DMS114 treated with DMSO at 0.1 percent for 48 hours (cell line): ENCODE measurements around the gene NRG2.

ENCODE experiments used
- DNase-seq: peaks from one replicate; lab custom pipeline; 2025; ENCODE audit not compliant: unreplicated experiment; lab: John Stamatoyannopoulos, UW

Gene NRG2

DNA sequence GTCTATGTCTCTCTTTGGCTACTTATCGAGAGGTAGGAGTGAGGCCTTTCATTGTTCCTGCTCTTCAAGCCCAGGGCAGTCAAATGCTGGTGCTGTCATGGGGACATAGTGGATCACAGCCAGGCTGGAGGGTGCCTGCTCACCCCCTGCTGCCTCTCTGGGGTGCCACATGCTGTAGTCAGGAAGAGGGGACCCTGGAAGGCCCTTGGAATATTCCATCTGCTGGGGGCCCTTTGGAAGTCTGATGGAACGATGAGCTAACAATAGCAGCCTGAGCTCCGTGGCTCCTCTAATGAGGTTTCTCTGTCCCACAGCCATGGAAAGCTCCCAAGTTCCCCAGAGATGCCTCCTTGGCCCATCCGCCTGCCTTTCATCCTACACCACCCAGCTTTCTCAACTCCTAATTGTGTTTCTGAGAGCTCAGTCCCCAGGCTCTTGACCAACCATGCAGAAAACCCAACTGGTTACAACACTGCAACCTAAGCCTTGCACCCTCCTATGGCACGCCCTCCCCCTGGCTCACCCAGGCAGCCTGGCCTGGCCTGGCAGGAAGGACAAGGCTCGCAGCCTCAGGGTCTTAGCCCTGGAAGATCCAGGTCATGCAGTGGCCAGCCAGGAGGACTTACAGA is 91.7 kb downstream of the NRG2 start:
- DNase-seq: no peak

DNA sequence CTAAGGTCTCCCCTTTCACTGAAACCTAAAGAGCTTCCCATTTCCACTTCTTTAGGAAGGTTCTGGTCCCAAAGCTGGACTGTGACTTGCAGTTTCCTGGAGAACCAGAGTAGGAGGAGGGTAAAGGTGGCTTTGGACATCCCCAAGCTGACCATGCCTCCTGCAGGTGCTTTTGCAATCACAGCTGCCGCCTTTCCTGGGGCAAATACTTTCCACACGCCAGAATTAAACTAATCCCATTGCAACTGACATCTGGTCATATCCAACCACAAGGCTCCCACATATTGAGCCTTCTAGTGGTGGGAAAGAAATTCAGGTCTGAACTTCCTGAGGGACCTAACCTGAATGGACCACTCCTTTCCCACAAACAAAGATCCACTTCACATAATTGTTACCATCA is 92.7 kb downstream of the NRG2 start:
- no peak for DNase-seq

DNA sequence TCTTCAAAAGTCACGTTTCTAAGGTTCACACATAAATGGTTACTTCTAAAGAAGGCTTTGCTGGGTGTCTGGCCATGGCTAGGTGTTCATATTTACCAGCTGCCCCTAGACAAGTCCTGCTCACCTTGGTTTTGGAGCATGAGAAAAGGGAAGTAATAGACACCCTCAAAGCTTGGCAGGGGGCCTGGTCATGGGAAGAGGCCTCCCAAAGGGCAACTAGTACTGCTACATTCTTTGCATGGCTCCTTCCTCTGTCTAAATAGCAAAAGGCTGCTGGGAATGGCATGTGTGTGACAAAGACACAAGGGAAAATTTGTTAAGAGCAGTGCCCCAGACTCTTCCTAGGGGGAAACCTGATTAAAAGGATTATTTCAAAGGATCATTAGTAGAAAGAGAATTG is 93.4 kb downstream of the NRG2 start:
- DNase-seq: no peak

DNA sequence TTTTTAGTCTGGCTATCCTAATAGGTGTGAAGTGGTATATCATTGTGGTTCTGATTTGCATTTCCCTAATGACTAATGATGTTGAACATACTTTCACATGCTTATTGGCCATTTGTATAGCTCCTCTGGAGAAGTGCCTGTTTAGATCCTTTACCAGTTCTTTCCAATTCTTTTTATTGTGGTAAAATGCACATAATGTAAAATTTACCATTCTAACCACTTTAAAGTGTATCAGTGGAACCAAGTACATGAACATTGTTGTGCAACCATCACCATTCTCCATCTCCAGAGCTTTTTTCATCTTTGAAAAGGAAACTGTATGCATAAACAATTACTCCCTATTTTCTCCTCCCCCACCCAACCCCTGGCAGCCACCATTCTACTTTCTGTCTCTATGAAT is 95.4 kb downstream of the NRG2 start:
- DNase-seq: no peak

DNA sequence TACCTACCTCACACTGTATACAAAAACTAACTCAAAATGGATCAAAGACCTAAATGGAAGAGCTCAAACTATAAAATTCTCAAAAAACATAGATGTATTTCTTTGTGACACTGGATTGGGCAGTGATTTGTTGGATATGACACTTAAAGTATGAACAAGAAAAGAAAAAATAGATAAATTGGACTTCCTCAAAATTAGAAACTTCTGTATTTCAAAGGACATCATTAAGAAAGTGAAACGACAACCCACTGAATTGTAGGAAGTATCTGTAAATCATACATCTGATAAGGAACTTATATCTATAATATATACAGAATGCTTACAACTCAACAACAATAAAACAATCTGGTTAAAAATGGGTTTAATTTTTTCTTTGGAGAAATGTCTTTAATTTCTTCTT is 96.7 kb downstream of the NRG2 start:
- DNase-seq: no peak

GRCh38 chr5:139946006-139946405 is 97.1 kb downstream of the NRG2 start:
- no peak for DNase-seq

- DNase-seq: no peak
These were observed 100.9 kb downstream of the NRG2 start for GRCh38 chr5:139942243-139942642.

- DNase-seq: no peak
These were observed 112.7 kb downstream of the NRG2 start for GRCh38 chr5:139930406-139930805.

DNA sequence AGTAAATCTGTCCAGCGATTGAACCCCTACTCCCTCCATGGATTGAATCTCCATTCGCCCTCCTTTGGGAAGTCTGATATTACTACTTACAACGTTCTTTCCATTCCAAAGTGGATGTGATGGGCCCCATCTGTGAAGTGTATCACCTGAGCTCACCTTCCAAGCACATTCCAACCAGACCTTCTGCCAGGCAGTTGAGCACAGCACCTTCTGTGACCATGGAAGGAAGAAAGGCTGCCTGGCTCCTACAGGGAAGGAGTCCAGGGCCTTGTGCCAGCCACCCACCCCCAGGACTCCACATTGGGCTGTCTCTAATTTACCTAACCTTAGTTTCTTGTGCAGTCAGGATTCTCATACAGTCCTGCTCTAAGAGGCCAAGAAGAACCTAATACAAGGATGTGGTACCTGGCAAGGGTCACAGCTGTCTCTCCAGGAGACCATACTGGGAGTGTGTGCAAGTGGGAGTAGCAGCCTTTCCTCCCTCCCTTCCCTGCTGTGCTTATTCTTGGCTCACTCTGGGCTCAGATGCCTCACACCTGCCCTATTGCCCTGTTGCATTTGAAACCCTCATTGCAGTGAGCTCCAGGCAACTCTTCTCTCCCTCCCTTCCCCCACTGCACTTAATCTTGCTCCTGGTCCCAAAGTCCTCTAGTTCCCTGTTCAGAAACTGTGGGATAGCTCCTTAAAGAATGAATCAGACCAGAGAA is 116.1 kb downstream of the NRG2 start:
- no peak for DNase-seq

DNA sequence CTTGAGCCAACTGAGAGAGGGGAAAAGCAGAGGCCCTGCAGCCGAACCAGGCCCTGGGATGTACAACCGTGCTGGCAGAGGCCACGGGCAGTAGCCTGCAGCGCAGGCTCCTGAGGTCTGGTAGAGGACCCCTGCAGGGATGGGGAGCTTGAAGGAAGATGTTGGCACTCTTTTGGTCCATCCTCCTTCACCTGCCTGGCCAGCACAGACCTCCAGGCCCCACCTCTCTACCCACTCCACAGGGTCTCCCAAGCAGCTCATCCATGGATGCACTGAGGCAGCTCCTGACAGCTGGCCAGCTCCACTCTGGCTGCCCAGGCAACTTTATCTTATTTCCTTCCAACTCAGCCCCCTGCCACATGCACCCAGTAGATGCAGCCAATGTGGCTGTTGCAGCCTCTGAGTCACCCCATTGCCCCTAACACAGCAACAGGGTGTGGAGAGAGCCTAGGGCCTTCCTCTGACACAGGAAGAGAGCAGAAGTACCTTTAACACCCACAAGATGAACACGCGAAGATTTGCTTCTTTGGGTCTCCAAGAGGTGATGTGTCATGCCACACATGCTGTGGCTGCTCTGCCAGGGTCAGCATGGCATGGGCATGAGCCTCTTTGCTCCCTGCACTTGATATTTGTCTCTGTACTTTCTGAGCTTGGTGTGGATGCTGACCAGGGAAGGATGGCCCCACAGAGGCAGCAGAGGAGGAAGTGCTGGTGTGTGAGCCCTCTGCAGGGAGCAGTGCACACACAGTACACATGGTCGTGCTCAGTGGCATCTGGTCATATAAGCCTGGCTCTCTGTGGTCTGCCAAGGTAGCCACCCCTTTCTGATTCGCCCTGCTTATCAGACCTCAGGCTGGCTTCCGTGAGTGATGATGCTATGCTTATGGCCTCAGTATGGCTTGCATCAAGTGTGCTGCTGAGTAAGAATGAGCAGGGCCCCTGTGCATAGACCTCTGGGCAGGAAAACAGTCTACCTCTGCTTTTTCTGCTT is 117.2 kb downstream of the NRG2 start:
- DNase-seq: no peak

DNA sequence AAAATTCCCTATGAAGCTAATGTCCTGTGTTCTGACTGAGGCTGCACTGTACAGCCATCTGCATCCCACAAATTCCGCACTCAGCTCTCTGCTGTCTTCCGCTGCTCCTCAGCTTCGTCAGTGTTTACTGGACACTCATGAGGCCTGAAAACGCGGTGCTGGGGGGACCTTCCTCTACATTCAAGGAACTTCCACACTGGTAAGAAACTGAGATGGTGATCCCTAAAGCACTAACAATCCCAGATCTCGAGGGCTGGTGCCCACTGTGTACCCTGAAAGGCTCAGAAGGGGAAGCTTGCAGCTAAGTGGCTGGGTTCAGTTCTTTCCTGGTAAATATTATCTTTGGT is 117.9 kb downstream of the NRG2 start:
- DNase-seq: no peak

- DNase-seq: no peak
These were observed 118.5 kb downstream of the NRG2 start for GRCh38 chr5:139924294-139925215.

DNA sequence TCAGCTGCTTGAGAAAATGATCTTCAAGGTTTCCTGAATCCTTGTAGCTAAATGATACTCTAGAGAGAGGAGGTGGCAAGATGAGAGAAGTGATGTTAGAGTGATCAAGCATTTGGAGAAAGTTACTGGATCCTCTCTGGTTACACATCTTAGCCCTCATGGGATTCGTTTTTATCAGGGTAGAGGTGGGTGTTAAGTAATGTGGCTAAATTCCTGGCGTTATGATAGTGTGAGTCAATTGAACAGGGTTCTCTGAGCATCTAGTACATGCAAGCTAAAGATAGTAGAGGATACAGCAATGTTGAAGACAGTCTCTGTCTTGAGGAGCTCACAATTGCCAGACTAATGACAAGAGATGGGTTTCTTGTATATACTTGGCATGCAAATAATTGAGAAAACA is 123.8 kb downstream of the NRG2 start:
- DNase-seq: no peak

DNA sequence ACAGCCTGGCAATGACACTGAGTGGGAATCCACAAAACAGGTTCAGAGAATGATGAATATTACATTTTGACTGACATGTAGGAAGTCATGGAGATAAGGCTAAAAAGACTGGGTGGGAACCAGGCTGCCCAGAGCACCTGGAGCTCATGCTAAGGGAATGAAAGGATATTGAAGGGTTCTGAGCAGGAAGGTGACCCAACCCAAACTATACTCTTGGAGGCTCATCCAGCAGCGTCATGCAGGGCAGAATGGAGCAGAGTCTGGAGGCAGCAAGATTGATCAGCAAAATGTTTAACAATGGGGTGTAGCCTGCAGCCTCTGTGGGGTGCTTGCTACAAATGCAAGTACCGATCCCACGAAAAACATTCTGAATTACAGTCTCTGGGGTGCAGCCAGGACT is 127.3 kb downstream of the NRG2 start:
- no peak for DNase-seq

DNA sequence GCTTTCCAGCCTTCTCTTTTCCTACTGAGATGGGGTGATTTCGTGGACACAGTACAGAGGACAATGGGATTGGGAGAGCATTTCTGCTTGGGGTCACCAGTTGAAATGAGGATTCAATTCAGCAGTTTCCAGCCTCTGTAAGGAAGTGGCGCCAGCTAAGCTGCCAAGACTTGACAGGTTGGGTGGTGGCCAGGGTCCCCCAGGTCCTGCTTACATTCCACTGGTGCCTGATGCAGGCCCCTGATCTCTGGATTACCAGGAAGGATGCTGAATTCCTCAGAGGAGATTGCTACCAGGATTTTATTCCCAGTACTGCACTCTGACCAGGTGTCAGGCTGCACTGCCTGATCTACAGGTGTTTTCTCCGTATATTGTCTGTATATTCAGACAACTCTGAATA is 127.8 kb downstream of the NRG2 start:
- no peak for DNase-seq

DNA sequence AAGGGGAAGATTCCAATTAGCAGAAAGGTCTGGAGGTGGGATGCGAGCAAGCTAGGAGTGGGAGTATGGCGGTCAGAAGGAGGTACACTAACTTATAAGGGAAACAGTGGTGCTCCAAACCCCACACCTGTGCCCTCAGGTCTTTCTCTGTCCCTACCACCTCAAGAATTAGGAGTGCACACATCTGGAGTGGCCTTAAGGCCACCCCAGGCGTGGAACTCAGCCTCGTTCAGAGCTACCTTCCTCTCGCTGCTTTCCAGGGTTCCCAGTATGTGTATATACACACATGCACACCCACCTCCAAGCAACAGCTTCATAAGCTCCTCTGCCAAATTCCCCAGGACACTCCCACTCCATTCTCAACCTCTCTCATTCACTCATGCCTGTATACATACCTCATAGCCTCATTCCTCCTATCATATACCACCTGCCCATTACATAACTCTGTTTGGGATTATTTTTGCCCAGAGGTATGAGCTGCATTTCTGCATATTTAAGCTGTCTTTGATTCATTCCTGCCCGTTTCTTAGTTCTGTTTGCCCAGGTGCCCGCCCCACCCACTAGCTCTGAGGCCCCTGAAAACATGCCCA is 128.8 kb downstream of the NRG2 start:
- no peak for DNase-seq

DNA sequence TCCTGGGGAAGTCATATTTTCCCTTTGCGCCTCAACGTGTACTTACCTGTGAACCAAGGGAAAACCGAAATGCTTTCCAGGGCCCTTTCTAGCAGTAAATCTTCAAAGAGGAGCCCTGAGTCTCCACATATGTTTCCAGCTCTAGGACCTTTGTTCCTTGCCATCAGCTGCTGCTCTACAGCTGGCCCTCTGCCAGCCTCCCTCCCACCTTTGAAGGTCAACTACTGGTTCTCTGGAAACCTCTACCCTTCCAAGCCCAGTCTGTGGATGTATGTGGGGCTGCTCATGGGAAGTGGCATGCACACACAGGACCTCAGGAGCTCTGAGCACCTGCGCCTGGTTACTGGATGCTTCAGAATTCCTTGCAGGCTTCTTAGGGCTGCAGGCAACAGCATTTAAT is 130.3 kb downstream of the NRG2 start:
- DNase-seq: no peak

- no peak for DNase-seq
These were observed 130.9 kb downstream of the NRG2 start for GRCh38 chr5:139912158-139912557.

GRCh38 chr5:139911425-139912120 is 131.5 kb downstream of the NRG2 start:
- DNase-seq: no peak

DNA sequence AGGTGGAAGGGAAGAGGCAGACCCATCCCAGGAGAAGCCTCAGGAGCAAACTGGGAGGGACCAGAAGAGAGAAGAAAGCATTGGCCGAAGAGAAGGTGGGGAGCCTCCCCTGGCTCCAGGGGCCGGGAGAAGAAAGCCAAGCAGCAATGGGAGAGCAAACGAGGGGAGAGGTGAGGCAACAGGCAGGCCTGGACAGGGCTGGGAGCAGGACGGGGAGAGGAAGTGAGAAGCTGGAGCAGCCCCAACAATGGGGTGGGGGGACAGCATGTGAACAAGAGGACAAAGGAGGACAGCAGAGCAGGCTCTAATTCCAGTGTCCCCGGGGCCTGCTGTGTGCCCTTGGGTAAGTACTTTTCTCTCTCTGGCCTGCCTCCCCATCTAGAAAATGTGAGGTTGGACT is 132.2 kb downstream of the NRG2 start:
- DNase-seq: no peak
